ENCODE measurements around the gene SCN5A. TPM values are rescaled to one million over a fixed set of nuclear protein-coding genes. Genes with fewer than 3 reads are reported as not detected.

Gene SCN5A
- total and polyA plus RNA-seq, 2 of the 13 experiments (the other 11 are each of a cell fraction or from before 2014, with no cell fraction given): 0.22 TPM; not detected in 1

GRCh38 chr3:38549486-38549885, 100.0 kb downstream of the SCN5A start:
- Histone ChIP-seq H3K4me3 (replicated peaks in 1 of 3; ENCODE audit: insufficient read depth in 1 of 3, low read depth in 2 of 3, low read length in 3 of 3) (no peak overlapping the region), H3K36me3 (replicated peaks in 1 of 2; ENCODE audit: control insufficient read depth in 1 of 2, insufficient read depth in 2 of 2, low read length in 2 of 2) (no peaks in the 10 kb centered on the region), H3K9ac (ENCODE audit: insufficient read depth, low read depth, low read length) (no peak overlapping the region), H3K79me2 (ENCODE audit: insufficient read depth, low read length) (no peaks in the 10 kb centered on the region), H4K20me1 (ENCODE audit: insufficient read depth, low read length) (no peaks in the 10 kb centered on the region), H3K4me1 (ENCODE audit: insufficient read depth, low read length) (no peaks in the 10 kb centered on the region), H3K4me2 (ENCODE audit: low read depth, low read length) (no peak overlapping the region), H3K27ac (ENCODE audit: extremely low read length, insufficient read depth, low read length) (no peak overlapping the region), H3K9me3 (ENCODE audit: low read length) (no peaks in the 10 kb centered on the region), H2AFZ (ENCODE audit: low read length) (no peak overlapping the region), H3K27me3 (ENCODE audit: control insufficient read depth in 1 of 2, insufficient read depth in 2 of 2, low read length in 2 of 2) (peaks cover 2 to 56% of the 10 kb centered on the region in 2 experiments; a peak in 4 of 5 replicates)
- TF ChIP-seq ZNF207 (IDR thresholded peaks at IDR 0.05; ENCODE audit: borderline replicate concordance) (no peak), ZFP36L1 (CRISPR knock-in tag; IDR thresholded peaks at IDR 0.05) (no peak), BRF2 (CRISPR knock-in tag; IDR thresholded peaks at IDR 0.05) (no peak)
- CTCF ChIA-PET (ENCODE audit: low intra/inter-chr PET ratio, low total read pairs): no interaction called here
- ATAC-seq (no peak), DNase-seq (ENCODE audit: low spot score) (no peak), FAIRE-seq (no peak)
- 11% methylated on average over 4 of the region's 7 CpGs for WGBS (ENCODE audit: low lambda C conversion rate)
- BruUV-seq (replicated peaks): no TSS peak
- in situ Hi-C loops (cut with HindIII; ENCODE audit: extremely low pct_ligation_motif_present, low pct_unique_long_range_greater_than_20kb): no loop called here
- POLR2A ChIA-PET: no interaction called here
- intact Hi-C loops (cut with micrococcal nuclease; ENCODE audit: unreplicated experiment): no loop called here

- ChIA-PET POLR2A (no interaction called here), CTCF (ENCODE audit: low intra/inter-chr PET ratio, low total read pairs) (no interaction called here)
- ATAC-seq: no peak
- no peaks in the 10 kb centered on the region for H3K36me3 ChIP-seq (replicated peaks in 1 of 2; ENCODE audit: control insufficient read depth in 1 of 2, insufficient read depth in 2 of 2, low read length in 2 of 2)
- H3K4me1 ChIP-seq (ENCODE audit: insufficient read depth, low read length): no peaks in the 10 kb centered on the region
- FAIRE-seq: no peak
- no peak for DNase-seq (ENCODE audit: low spot score)
- H4K20me1 ChIP-seq (ENCODE audit: insufficient read depth, low read length): no peaks in the 10 kb centered on the region
- in situ Hi-C loops (cut with HindIII; ENCODE audit: extremely low pct_ligation_motif_present, low pct_unique_long_range_greater_than_20kb) (no loop called here), intact Hi-C loops (cut with micrococcal nuclease; ENCODE audit: unreplicated experiment) (no loop called here)
- H3K9ac ChIP-seq (ENCODE audit: insufficient read depth, low read depth, low read length): no peak overlapping the region
- no peak overlapping the region for H2AFZ ChIP-seq (ENCODE audit: low read length)
- BruUV-seq (replicated peaks): no TSS peak
- no peaks in the 10 kb centered on the region for H3K79me2 ChIP-seq (ENCODE audit: insufficient read depth, low read length)
- H3K4me2 ChIP-seq (ENCODE audit: low read depth, low read length): no peak overlapping the region
- no peaks in the 10 kb centered on the region for H3K9me3 ChIP-seq (ENCODE audit: low read length)
- 44% methylated on average over 4 of the region's 9 CpGs for WGBS (ENCODE audit: low lambda C conversion rate)
- H3K4me3 ChIP-seq (replicated peaks in 1 of 3; ENCODE audit: insufficient read depth in 1 of 3, low read depth in 2 of 3, low read length in 3 of 3): no peak overlapping the region
- H3K27ac ChIP-seq (ENCODE audit: extremely low read length, insufficient read depth, low read length): no peak overlapping the region
- H3K27me3 ChIP-seq (ENCODE audit: control insufficient read depth in 1 of 2, insufficient read depth in 2 of 2, low read length in 2 of 2): peaks cover 2 to 56% of the 10 kb centered on the region in 2 experiments; a peak in 4 of 5 replicates
- no peak for TF ChIP-seq ARNTL (CRISPR knock-in tag; IDR thresholded peaks at IDR 0.05)
- no peak for TF ChIP-seq HNRNPL (IDR thresholded peaks at IDR 0.05; ENCODE audit: low read depth, low read length)
- TF ChIP-seq FOXP1 (IDR thresholded peaks at IDR 0.05): no peak
- no peak for TF ChIP-seq FOXP1 (CRISPR knock-in tag; IDR thresholded peaks at IDR 0.05)
- no peak for TF ChIP-seq NR2C2 (CRISPR knock-in tag; IDR thresholded peaks at IDR 0.05; ENCODE audit: borderline replicate concordance)
- TF ChIP-seq E2F1 (CRISPR knock-in tag; IDR thresholded peaks at IDR 0.05): no peak
- TF ChIP-seq ZNF333 (CRISPR knock-in tag; IDR thresholded peaks at IDR 0.05; ENCODE audit: borderline replicate concordance): no peak
- TF ChIP-seq ZNF142 (CRISPR knock-in tag; IDR thresholded peaks at IDR 0.05): no peak
- no peak for TF ChIP-seq NR2F1 (CRISPR knock-in tag; IDR thresholded peaks at IDR 0.05)
These were observed 100.4 kb downstream of the SCN5A start for GRCh38 chr3:38549082-38549481.
